Lung (tissue), 12 donors: Measurements from ENCODE around the gene JAK1. TPM values are rescaled to one million over a fixed set of nuclear protein-coding genes. Genes with fewer than 3 reads are reported as not detected.

Source experiments
- ATAC-seq: fragments of 200-7000 bp; cut with Tn5 transposase; one replicate; pipeline ENCODE4 v1.9.1; 2020; ENCODE audit warnings: moderate number of reproducible peaks; ENCODE audit not compliant: insufficient read depth, low FRiP score
- DNase-seq, 3 donors: peaks; one replicate each; pipeline ENCODE4 v3.0.0-alpha.2; 2013 to 2017
- H3K27ac ChIP-seq, 2 donors: one replicate each; pipeline ENCODE4 v1.5.1; 2013; ENCODE audit warnings: mild to moderate bottlenecking in 2 of 2, moderate library complexity in 2 of 2, control low read depth in 1 of 2, inconsistent platforms in 1 of 2, low read depth in 1 of 2, low read length in 1 of 2
- H3K27me3 ChIP-seq, 3 donors: one replicate each; pipeline ENCODE4 v1.5.1; 2013; ENCODE audit warnings: low read length in 2 of 3; ENCODE audit not compliant: control insufficient read depth in 3 of 3, insufficient read depth in 3 of 3
- H3K36me3 ChIP-seq, 4 donors: one replicate each; pipeline ENCODE4 v1.5.1; 2013; ENCODE audit warnings: low read length in 4 of 4, mild to moderate bottlenecking in 1 of 4, moderate library complexity in 1 of 4; ENCODE audit not compliant: control insufficient read depth in 4 of 4, insufficient read depth in 4 of 4
- H3K4me1 ChIP-seq, 5 donors: one replicate each; pipeline ENCODE4 v1.5.1; 2013; ENCODE audit warnings: low read length in 5 of 5, mild to moderate bottlenecking in 2 of 5, moderate library complexity in 1 of 5; ENCODE audit not compliant: control insufficient read depth in 5 of 5, insufficient read depth in 5 of 5
- H3K4me3 ChIP-seq: one replicate; pipeline ENCODE4 v1.5.1; 2013; ENCODE audit warnings: mild to moderate bottlenecking, control low read depth, moderate library complexity
- H3K9ac ChIP-seq, 2 donors: one replicate each; pipeline ENCODE4 v1.5.1; 2013; ENCODE audit warnings: low read length in 2 of 2, control low read depth in 1 of 2; ENCODE audit not compliant: insufficient read depth in 1 of 2
- H3K9me3 ChIP-seq, 4 donors: one replicate each; pipeline ENCODE4 v1.5.1; 2013; ENCODE audit warnings: low read length in 3 of 4, mild to moderate bottlenecking in 1 of 4, moderate library complexity in 1 of 4; ENCODE audit not compliant: control insufficient read depth in 4 of 4, insufficient read depth in 3 of 4
- CTCF ChIP-seq: IDR thresholded peaks from 2 replicates; pipeline ENCODE4 v1.5.1; 2012; ENCODE audit warnings: mild to moderate bottlenecking; ENCODE audit errors: control extremely low read depth, extremely low read depth
- WGBS, 2 donors: extraction: QIAGEN DNeasy Blood & Tissue Kit; methylation state at CpG; one replicate each; pipeline ENCODE4 v1.1.7; 2013; 5-methylcytosine and 5-hydroxymethylcytosine counted together
- polyA plus RNA-seq, 2 donors: library from polyadenylated mRNA; stranded (reverse); fragments of 200-250 nt; gene quantifications; one replicate each; pipeline ENCODE4 v1.2.1, GENCODE V29; 2013
- total RNA-seq, 2 donors: library from RNA; depleted of rRNA in 1 of 2; stranded (reverse); fragments of >200 nt in 1 of 2; gene quantifications; one replicate each; pipeline ENCODE4 v1.2.1, GENCODE V29; 2014 to 2021
- donor health status: control.
- donor health status: control.
- donor health status: Bipolar disorder and iron deficiency.
- donor health status: healthy.
- donor health status: DM: yes; HTN: yes; CAD: no.

The JAK1 gene
- total and polyA plus RNA-seq, 4 donors: 26.7 to 162 (median 116) TPM

DNA sequence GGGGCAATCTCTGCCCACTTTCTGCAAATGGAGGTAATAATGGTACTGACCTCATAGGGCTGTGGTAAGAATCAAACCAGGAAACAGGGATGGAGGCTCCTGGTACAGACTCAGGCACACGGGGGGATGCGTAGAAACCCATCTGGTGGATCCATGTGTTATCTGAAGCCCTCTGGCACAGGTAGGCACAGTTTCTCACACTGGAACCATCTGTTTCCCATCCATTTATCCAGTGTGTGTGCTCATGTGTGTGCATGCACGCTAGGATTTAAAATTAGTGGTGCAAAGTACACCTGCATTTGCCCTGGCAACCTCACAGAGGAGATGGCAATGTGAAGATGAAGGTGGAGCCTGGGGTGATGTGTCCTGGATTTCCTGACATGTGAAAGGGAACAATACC is 118.2 kb downstream of the JAK1 start:
- H3K9ac ChIP-seq: no peak overlapping the region
- 96 to 99% methylated on average over 3 of the region's 3 CpGs for WGBS, 2 donors
- peaks cover 25 to 70% (median 34%) of the 10 kb centered on the region in 4 donors for H3K36me3 ChIP-seq
- ATAC-seq: no peak
- no peak for DNase-seq
- no peak overlapping the region for H3K27ac ChIP-seq
- no peaks in the 10 kb centered on the region for H3K4me1 ChIP-seq
- no peaks in the 10 kb centered on the region for H3K9me3 ChIP-seq
- TF ChIP-seq CTCF: no peak
- no peak overlapping the region for H3K4me3 ChIP-seq
- no peaks in the 10 kb centered on the region for H3K27me3 ChIP-seq

GRCh38 chr1:64847666-64848065 is 118.7 kb downstream of the JAK1 start:
- WGBS, 2 donors: 92 to 96% methylated on average over 4 of the region's 4 CpGs
- no peak for TF ChIP-seq CTCF
- Histone ChIP-seq H3K36me3 (peaks cover 25 to 67% (median 35%) of the 10 kb centered on the region in 4 donors), H3K9ac (no peak overlapping the region), H3K27ac (no peak overlapping the region), H3K4me3 (no peak overlapping the region), H3K9me3 (no peaks in the 10 kb centered on the region), H3K27me3 (no peaks in the 10 kb centered on the region), H3K4me1 (no peaks in the 10 kb centered on the region)
- DNase-seq (no peak), ATAC-seq (no peak)

GRCh38 chr1:64846573-64847430 is 119.5 kb downstream of the JAK1 start:
- Histone ChIP-seq H3K27ac (no peak overlapping the region), H3K27me3 (no peaks in the 10 kb centered on the region), H3K36me3 (peaks cover 25 to 67% (median 33%) of the 10 kb centered on the region in 4 donors), H3K4me1 (no peaks in the 10 kb centered on the region), H3K4me3 (no peak overlapping the region), H3K9me3 (no peaks in the 10 kb centered on the region), H3K9ac (no peak overlapping the region)
- no peak for DNase-seq
- WGBS, 2 donors: 90 to 91% methylated on average over 10 of the region's 10 CpGs
- no peak for ATAC-seq
- no peak for TF ChIP-seq CTCF
